H1 (cell line): Measurements from ENCODE around the gene KCNMA1. TPM values are rescaled to one million over a fixed set of nuclear protein-coding genes. Genes with fewer than 3 reads are reported as not detected.
"Not testable (repeated sequence)": the region's sequence is repeated elsewhere in the genome, so short reads cannot be mapped to it uniquely, and the experiment has no call there.

Experiments used
- CTCF ChIA-PET: fragments of 300-600 bp; sonication (Branson Sonifier 250); formaldehyde crosslinking; loops from one replicate; lab custom pipeline; 2021; ENCODE audit not compliant: partially characterized antibody; lab: Charles Lee
- POLR2A ChIA-PET: fragments of 300-600 bp; sonication (Branson Sonifier 250); formaldehyde crosslinking; loops from one replicate; lab custom pipeline; 2021; ENCODE audit warnings: inconsistent platforms; ENCODE audit not compliant: partially characterized antibody; lab: Charles Lee
- DNase-seq, 2 experiments: peaks; one replicate each; pipeline versions ENCODE4 v3.0.0 to v3.0.0-alpha.2; 2010 to 2022; ENCODE audit warnings: low spot score in 2 of 2, low read depth in 1 of 2, mixed read lengths in 1 of 2
- FAIRE-seq: peaks from 2 replicates; lab custom pipeline; 2011; peaks lifted over from hg19 to GRCh38; lab: Jason Lieb, UNC
- H2AFZ ChIP-seq: 2 replicates; pipeline ENCODE4 v1.8.1; 2012; ENCODE audit warnings: low read length, inconsistent platforms
- H2AK5ac ChIP-seq: 2 replicates; pipeline ENCODE4 v1.6.1; 2013; ENCODE audit warnings: low read depth, low read length
- H2BK120ac ChIP-seq: replicated peaks from 2 replicates; pipeline ENCODE3; 2013; ENCODE audit warnings: low read depth, low read length, inconsistent platforms
- H2BK12ac ChIP-seq: 2 replicates; pipeline ENCODE4 v1.6.1; 2013; ENCODE audit warnings: low read depth, low read length
- H2BK15ac ChIP-seq: 2 replicates; pipeline ENCODE4 v1.6.1; 2013; ENCODE audit warnings: low read length
- H2BK20ac ChIP-seq: 2 replicates; pipeline ENCODE4 v1.6.1; 2013; ENCODE audit warnings: low read length
- H2BK5ac ChIP-seq: 2 replicates; pipeline ENCODE4 v1.6.1; 2013; ENCODE audit warnings: low read depth, low read length
- H3K14ac ChIP-seq: 2 replicates; pipeline ENCODE4 v1.6.1; 2013; ENCODE audit warnings: inconsistent platforms; ENCODE audit not compliant: insufficient read length
- H3K18ac ChIP-seq: 2 replicates; pipeline ENCODE4 v1.6.1; 2013; ENCODE audit warnings: low read length; ENCODE audit errors: extremely low read depth
- H3K23ac ChIP-seq: 2 replicates; pipeline ENCODE4 v1.6.1; 2013; ENCODE audit warnings: inconsistent platforms; ENCODE audit not compliant: insufficient read length
- H3K23me2 ChIP-seq: 2 replicates; pipeline ENCODE4 v1.6.1; 2013; ENCODE audit warnings: low read depth, low read length
- H3K27ac ChIP-seq: 2 replicates; pipeline ENCODE4 v1.6.1; 2011; ENCODE audit warnings: low read depth, low read length, inconsistent platforms
- H3K27me3 ChIP-seq, 4 experiments: replicated peaks in 1 of 4; 1 replicate in 1 of 4; 2 replicates in 3 of 4; pipeline versions ENCODE4 v1.6.1 to v1.8.1; 2011 to 2013; ENCODE audit warnings: low read length in 3 of 4, mild to moderate bottlenecking in 3 of 4, inconsistent platforms in 2 of 4, mixed read lengths in 2 of 4, moderate library complexity in 1 of 4; ENCODE audit not compliant: control insufficient read depth in 3 of 4, insufficient read depth in 3 of 4; ENCODE audit errors: extremely low read depth in 1 of 4
- H3K36me3 ChIP-seq, 4 experiments: 2 replicates each; pipeline versions ENCODE4 v1.6.1 to v1.8.1; 2011 to 2013; ENCODE audit warnings: mild to moderate bottlenecking in 4 of 4, low read length in 3 of 4, moderate library complexity in 2 of 4, control low read depth in 1 of 4, inconsistent platforms in 1 of 4; ENCODE audit not compliant: insufficient read depth in 4 of 4, control insufficient read depth in 2 of 4
- H3K4ac ChIP-seq: replicated peaks from 2 replicates; pipeline ENCODE3; 2013; ENCODE audit warnings: low read length, low read depth, mixed read lengths, inconsistent platforms; ENCODE audit not compliant: insufficient read length
- H3K4me1 ChIP-seq, 4 experiments: replicated peaks in 1 of 4; 1 replicate in 1 of 4; 2 replicates in 3 of 4; pipeline versions ENCODE4 v1.6.1 to v1.8.1; 2011 to 2013; ENCODE audit warnings: low read length in 3 of 4, inconsistent platforms in 2 of 4, mixed read lengths in 1 of 4; ENCODE audit not compliant: insufficient read depth in 4 of 4, control insufficient read depth in 3 of 4
- H3K4me2 ChIP-seq, 2 experiments: 2 replicates each; pipeline versions ENCODE4 v1.6.1 to v1.8.1; 2011 to 2013; ENCODE audit warnings: low read depth in 2 of 2, low read length in 2 of 2, control low read depth in 1 of 2, inconsistent platforms in 1 of 2, mild to moderate bottlenecking in 1 of 2; ENCODE audit not compliant: insufficient read depth in 1 of 2
- H3K4me3 ChIP-seq, 4 experiments: fragments of 200-600, 300-600 bp in 1 of 4; sonication (generic), shearing (Covaris generic), sonication (Bioruptor Twin) in 1 of 4; 2 replicates each; pipeline versions ENCODE4 v1.5.1 to v1.8.1; 2011 to 2016; ENCODE audit warnings: low read length in 4 of 4, low read depth in 3 of 4, control low read depth in 2 of 4, inconsistent platforms in 2 of 4, mild to moderate bottlenecking in 2 of 4, mixed read lengths in 1 of 4, moderate library complexity in 1 of 4; ENCODE audit not compliant: insufficient read depth in 2 of 4; ENCODE audit errors: extremely low read depth in 1 of 4
- H3K56ac ChIP-seq: replicated peaks from 2 replicates; pipeline ENCODE3; 2013; ENCODE audit warnings: low read depth, mild to moderate bottlenecking, mixed read lengths, low read length, inconsistent platforms; ENCODE audit not compliant: insufficient read length
- H3K79me1 ChIP-seq: 2 replicates; pipeline ENCODE4 v1.6.1; 2013; ENCODE audit warnings: low read depth, low read length, control low read depth
- H3K79me2 ChIP-seq, 2 experiments: 2 replicates each; pipeline versions ENCODE4 v1.6.1 to v1.8.1; 2012 to 2013; ENCODE audit warnings: low read length in 2 of 2, mild to moderate bottlenecking in 2 of 2, inconsistent platforms in 1 of 2; ENCODE audit not compliant: insufficient read depth in 2 of 2, control insufficient read depth in 1 of 2
- H3K9ac ChIP-seq, 4 experiments: replicated peaks in 1 of 4; 1 replicate in 1 of 4; 2 replicates in 3 of 4; pipeline versions ENCODE4 v1.6.1 to v1.8.1; 2011 to 2013; ENCODE audit warnings: low read depth in 3 of 4, low read length in 3 of 4, control low read depth in 2 of 4, mild to moderate bottlenecking in 2 of 4, moderate library complexity in 2 of 4, inconsistent platforms in 1 of 4; ENCODE audit errors: extremely low read depth in 1 of 4
- H3K9me3 ChIP-seq, 2 experiments: 2 replicates each; pipeline versions ENCODE4 v1.6.1 to v1.8.1; 2012 to 2013; ENCODE audit warnings: mild to moderate bottlenecking in 2 of 2, moderate library complexity in 2 of 2, control low read depth in 1 of 2, inconsistent platforms in 1 of 2, low read depth in 1 of 2, low read length in 1 of 2, mixed read lengths in 1 of 2; ENCODE audit not compliant: insufficient read depth in 2 of 2
- H4K20me1 ChIP-seq, 2 experiments: replicated peaks in 1 of 2; 2 replicates each; pipeline versions ENCODE3 to v1.8.1; 2011 to 2013; ENCODE audit warnings: inconsistent platforms in 2 of 2, low read length in 2 of 2, mild to moderate bottlenecking in 1 of 2; ENCODE audit not compliant: insufficient read depth in 2 of 2, control insufficient read depth in 1 of 2
- H4K5ac ChIP-seq: 2 replicates; pipeline ENCODE4 v1.6.1; 2013; ENCODE audit warnings: low read length, low read depth, mixed read lengths, inconsistent platforms; ENCODE audit not compliant: insufficient read length
- H4K8ac ChIP-seq: 2 replicates; pipeline ENCODE4 v1.8.0; 2013; ENCODE audit warnings: mild to moderate bottlenecking, moderate library complexity, low read length, inconsistent platforms; ENCODE audit not compliant: insufficient read depth; ENCODE audit errors: extremely low read depth
- H4K91ac ChIP-seq: replicated peaks from 2 replicates; pipeline ENCODE3; 2013; ENCODE audit warnings: low read length, mixed read lengths, inconsistent platforms; ENCODE audit not compliant: insufficient read length
- SRF ChIP-seq: IDR thresholded peaks from 2 replicates; pipeline ENCODE4 v1.6.1; 2011; ENCODE audit warnings: mild to moderate bottlenecking, low read depth, low read length, moderate library complexity
- WGBS, 2 experiments: shearing (Covaris generic) in 1 of 2; methylation state at CpG; one replicate each; pipeline versions ENCODE4 v1.1.6 to v1.1.7; 2013 to 2015; ENCODE audit warnings: low lambda C conversion rate in 2 of 2, mixed read lengths in 2 of 2, inconsistent platforms in 1 of 2, low coverage in 1 of 2, missing lambda C conversion rate in 1 of 2; ENCODE audit not compliant: insufficient replicate concordance in 2 of 2, insufficient coverage in 1 of 2, insufficient read length in 1 of 2; ENCODE audit errors: extremely low coverage in 1 of 2, missing lambda C conversion rate in 1 of 2; 5-methylcytosine and 5-hydroxymethylcytosine counted together
- polyA plus RNA-seq, 7 experiments: library from polyadenylated mRNA; depleted of rRNA in 3 of 7; stranded (reverse) in 5 of 7; unstranded in 2 of 7; fragments of >200 nt in 5 of 7; fragments of 200-250 nt in 2 of 7; gene quantifications; 1 replicate in 5 of 7; 2 replicates in 1 of 7; 4 replicates in 1 of 7; pipeline versions ENCODE4 v1.2.1 to v1.2.3, GENCODE V29; 2011 to 2013; ENCODE audit warnings: missing spikeins in 2 of 7, mixed read lengths in 2 of 7
- total RNA-seq: library from RNA; stranded (reverse); fragmentation: NEBNext Ultra II Directional; extraction: Animal tissue kit (Norgen Biotek cat#: 25700); gene quantifications from 2 replicates; pipeline ENCODE4 v1.2.1, GENCODE V29; 2021

The KCNMA1 gene
- total and polyA plus RNA-seq, 2 of the 8 experiments (the other 6 are each of a cell fraction or from before 2014, with no cell fraction given), result 10.2 to 11.1 TPM

- H2BK12ac ChIP-seq, H3K79me1 ChIP-seq, H3K23me2 ChIP-seq, H3K4ac ChIP-seq, H3K4me1 ChIP-seq, H3K79me2 ChIP-seq, FAIRE-seq, H3K18ac ChIP-seq, H2AK5ac ChIP-seq, H4K5ac ChIP-seq, H4K20me1 ChIP-seq, H2AFZ ChIP-seq, H3K4me3 ChIP-seq, H3K56ac ChIP-seq, H3K4me2 ChIP-seq, H3K9me3 ChIP-seq, H3K9ac ChIP-seq, H3K27me3 ChIP-seq, H2BK120ac ChIP-seq, POLR2A ChIA-PET, H3K36me3 ChIP-seq, H2BK15ac ChIP-seq, H4K8ac ChIP-seq, H4K91ac ChIP-seq, H3K14ac ChIP-seq, H3K23ac ChIP-seq: not testable (repeated sequence)
- TF ChIP-seq SRF, result peak; percentile 24; the same call in 1 of the 2 replicates
- DNase-seq, result peak in 1 of 2 experiments; percentile 16
- Histone ChIP-seq H2BK20ac (0 out of 2 replicates have a peak overlapping the region, but pooled peaks have one; percentile 23), H2BK5ac (peak overlapping the region; percentile 86; the same call in 1 of the 2 replicates), H3K27ac (peak overlapping the region; percentile 46; the same call in 1 of the 2 replicates)
- WGBS, 2 experiments, result 75% methylated on average over 3 of the region's 3 CpGs; no CpG with 5 or more reads in 1 of the 2 experiments
- CTCF ChIA-PET, result interaction anchor here (0.8 to 4.3 kb wide), 11 partner anchors 9 to 281 kb away, joined by 3 to 26 read pairs (median 4); no protein-coding TSS in a partner anchor
Observed at GRCh38 chr10:77659046-77659670, 21.6 kb upstream of the KCNMA1 start.
